ENCODE measurements around the gene C7orf33. TPM values are rescaled to one million over a fixed set of nuclear protein-coding genes. Genes with fewer than 3 reads are reported as not detected.

C7orf33 gene
- polyA plus RNA-seq, 1 donor from 2014 or later: not detected

- H3K4me2 ChIP-seq (ENCODE audit: low read length): no peak overlapping the region
These were observed 67.4 kb downstream of the C7orf33 start for GRCh38 chr7:148657929-148658328.

GRCh38 chr7:148661471-148661870 lies 70.9 kb downstream of the C7orf33 start:
- no peaks in the 10 kb centered on the region for H3K9me3 ChIP-seq (ENCODE audit: low read length)

More at GRCh38 chr7:148657929-148658328, 67.4 kb downstream of the C7orf33 start:
- Histone ChIP-seq H3F3A (ENCODE audit: insufficient read depth, low read length, poor library complexity, severe bottlenecking) (no peaks in the 10 kb centered on the region), H3K9ac (ENCODE audit: low read length) (no peak overlapping the region), H2AFZ (ENCODE audit: low read depth, low read length) (no peak overlapping the region), H3K36me3 (ENCODE audit: insufficient read depth, low read length) (no peaks in the 10 kb centered on the region), H3K27me3 (ENCODE audit: insufficient read depth, low read depth, low read length) (no peaks in the 10 kb centered on the region), H3K9me3 (ENCODE audit: low read length) (no peaks in the 10 kb centered on the region), H3K4me3 (ENCODE audit: low read length) (no peak overlapping the region), H3K79me2 (replicated peaks; ENCODE audit: insufficient read depth, low read length) (no peaks in the 10 kb centered on the region), H3K27ac (ENCODE audit: low read length) (no peak overlapping the region), H4K20me1 (ENCODE audit: insufficient read depth) (no peaks in the 10 kb centered on the region), H3K9me2 (ENCODE audit: insufficient read depth, low read length) (no peaks in the 10 kb centered on the region)
- no peak for TF ChIP-seq RAD21 (conservative IDR thresholded peaks at IDR 0.05)
- no peak for TF ChIP-seq REST (IDR thresholded peaks at IDR 0.05; ENCODE audit: borderline replicate concordance)
- TF ChIP-seq SMC3 (conservative IDR thresholded peaks at IDR 0.05; ENCODE audit: poor library complexity): no peak
- no peak for TF ChIP-seq POLR2AphosphoS5 (IDR thresholded peaks at IDR 0.05)
- TF ChIP-seq EP300 (conservative IDR thresholded peaks at IDR 0.05; ENCODE audit: poor library complexity, severe bottlenecking): no peak
- TF ChIP-seq, protein P1, sequence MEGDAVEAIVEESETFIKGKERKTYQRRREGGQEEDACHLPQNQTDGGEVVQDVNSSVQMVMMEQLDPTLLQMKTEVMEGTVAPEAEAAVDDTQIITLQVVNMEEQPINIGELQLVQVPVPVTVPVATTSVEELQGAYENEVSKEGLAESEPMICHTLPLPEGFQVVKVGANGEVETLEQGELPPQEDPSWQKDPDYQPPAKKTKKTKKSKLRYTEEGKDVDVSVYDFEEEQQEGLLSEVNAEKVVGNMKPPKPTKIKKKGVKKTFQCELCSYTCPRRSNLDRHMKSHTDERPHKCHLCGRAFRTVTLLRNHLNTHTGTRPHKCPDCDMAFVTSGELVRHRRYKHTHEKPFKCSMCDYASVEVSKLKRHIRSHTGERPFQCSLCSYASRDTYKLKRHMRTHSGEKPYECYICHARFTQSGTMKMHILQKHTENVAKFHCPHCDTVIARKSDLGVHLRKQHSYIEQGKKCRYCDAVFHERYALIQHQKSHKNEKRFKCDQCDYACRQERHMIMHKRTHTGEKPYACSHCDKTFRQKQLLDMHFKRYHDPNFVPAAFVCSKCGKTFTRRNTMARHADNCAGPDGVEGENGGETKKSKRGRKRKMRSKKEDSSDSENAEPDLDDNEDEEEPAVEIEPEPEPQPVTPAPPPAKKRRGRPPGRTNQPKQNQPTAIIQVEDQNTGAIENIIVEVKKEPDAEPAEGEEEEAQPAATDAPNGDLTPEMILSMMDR (IDR thresholded peaks at IDR 0.05; ENCODE audit: poor library complexity, severe bottlenecking): no peak
- TF ChIP-seq EZH2 (IDR thresholded peaks at IDR 0.05; ENCODE audit: borderline replicate concordance, insufficient read depth, low read length, poor library complexity, severe bottlenecking): no peak
- no peak for TF ChIP-seq MXI1 (conservative IDR thresholded peaks at IDR 0.05; ENCODE audit: poor library complexity, severe bottlenecking)
- TF ChIP-seq TAF1 (IDR thresholded peaks at IDR 0.05; ENCODE audit: low read depth): no peak

More at GRCh38 chr7:148661471-148661870, 70.9 kb downstream of the C7orf33 start:
- Histone ChIP-seq H3F3A (ENCODE audit: insufficient read depth, low read length, poor library complexity, severe bottlenecking) (no peaks in the 10 kb centered on the region), H3K27ac (ENCODE audit: low read length) (no peak overlapping the region), H3K9ac (ENCODE audit: low read length) (no peak overlapping the region), H2AFZ (ENCODE audit: low read depth, low read length) (no peak overlapping the region), H3K27me3 (ENCODE audit: insufficient read depth, low read depth, low read length) (no peaks in the 10 kb centered on the region), H4K20me1 (ENCODE audit: insufficient read depth) (no peaks in the 10 kb centered on the region), H3K4me2 (ENCODE audit: low read length) (no peak overlapping the region), H3K4me3 (ENCODE audit: low read length) (no peak overlapping the region), H3K9me2 (ENCODE audit: insufficient read depth, low read length) (no peaks in the 10 kb centered on the region), H3K79me2 (replicated peaks; ENCODE audit: insufficient read depth, low read length) (no peaks in the 10 kb centered on the region), H3K36me3 (ENCODE audit: insufficient read depth, low read length) (no peaks in the 10 kb centered on the region)
- TF ChIP-seq MXI1 (conservative IDR thresholded peaks at IDR 0.05; ENCODE audit: poor library complexity, severe bottlenecking) (no peak), RAD21 (conservative IDR thresholded peaks at IDR 0.05) (no peak), EP300 (conservative IDR thresholded peaks at IDR 0.05; ENCODE audit: poor library complexity, severe bottlenecking) (no peak), REST (IDR thresholded peaks at IDR 0.05; ENCODE audit: borderline replicate concordance) (no peak)
- TF ChIP-seq, protein P1 (IDR thresholded peaks at IDR 0.05; ENCODE audit: poor library complexity, severe bottlenecking): no peak

Measured in neural cell (in vitro differentiated cells).